Daoy (cell line): Measurements from ENCODE around the gene HP1BP3. TPM values are rescaled to one million over a fixed set of nuclear protein-coding genes. Genes with fewer than 3 reads are reported as not detected.
A peak's percentile ranks its signal among the peaks of the same experiment; 100 is the strongest.

Experiments
- DNase-seq: peaks from one replicate; pipeline ENCODE4 v3.0.0-alpha.2; 2015; ENCODE audit warnings: low read depth
- total RNA-seq: library from RNA; depleted of rRNA; stranded (reverse); fragments of >200 nt; shearing (Covaris generic); gene quantifications from 2 replicates; pipeline ENCODE4 v1.2.3, GENCODE V29; 2014

HP1BP3 gene
- total RNA-seq, 1 experiment from 2014 or later = 143 TPM

GRCh38 chr1:20770314-20771087 lies 16.6 kb downstream of the HP1BP3 start:
- no peak for DNase-seq

- DNase-seq = no peak
Measured at GRCh38 chr1:20767271-20767670, 19.8 kb downstream of the HP1BP3 start.

GRCh38 chr1:20763417-20763816 lies 23.7 kb downstream of the HP1BP3 start:
- no peak for DNase-seq

GRCh38 chr1:20760322-20760721 lies 26.8 kb downstream of the HP1BP3 start:
- DNase-seq = no peak

- DNase-seq = no peak
Measured at GRCh38 chr1:20753589-20753988, 33.5 kb downstream of the HP1BP3 start.

GRCh38 chr1:20751462-20751990 lies 35.6 kb downstream of the HP1BP3 start:
- no peak for DNase-seq

GRCh38 chr1:20742671-20743070 lies 44.4 kb downstream of the HP1BP3 start:
- DNase-seq = no peak

DNA sequence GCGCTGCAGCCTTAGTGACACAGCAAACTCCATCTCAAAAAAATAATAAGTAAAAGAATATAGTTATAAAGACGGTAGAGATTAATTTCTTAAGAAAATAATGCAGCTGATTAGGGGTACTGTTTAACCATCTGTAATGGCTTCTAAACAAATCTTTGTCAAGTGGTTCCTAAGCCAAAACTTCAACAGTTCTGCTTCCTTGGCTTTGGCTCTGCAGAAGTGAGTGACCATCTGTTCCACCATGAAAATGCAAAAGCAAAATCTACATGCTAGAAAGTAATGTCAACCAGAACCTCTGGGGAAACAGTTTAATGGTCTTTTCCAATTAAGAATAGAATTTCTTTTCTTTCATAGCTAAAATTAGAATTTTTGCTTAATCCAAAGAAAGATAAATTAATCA lies 46.3 kb downstream of the HP1BP3 start:
- no peak for DNase-seq

GRCh38 chr1:20739225-20739624 lies 47.9 kb downstream of the HP1BP3 start:
- no peak for DNase-seq

- peak; percentile 3 for DNase-seq
Measured at GRCh38 chr1:20735581-20736111, 51.5 kb downstream of the HP1BP3 start.

DNA sequence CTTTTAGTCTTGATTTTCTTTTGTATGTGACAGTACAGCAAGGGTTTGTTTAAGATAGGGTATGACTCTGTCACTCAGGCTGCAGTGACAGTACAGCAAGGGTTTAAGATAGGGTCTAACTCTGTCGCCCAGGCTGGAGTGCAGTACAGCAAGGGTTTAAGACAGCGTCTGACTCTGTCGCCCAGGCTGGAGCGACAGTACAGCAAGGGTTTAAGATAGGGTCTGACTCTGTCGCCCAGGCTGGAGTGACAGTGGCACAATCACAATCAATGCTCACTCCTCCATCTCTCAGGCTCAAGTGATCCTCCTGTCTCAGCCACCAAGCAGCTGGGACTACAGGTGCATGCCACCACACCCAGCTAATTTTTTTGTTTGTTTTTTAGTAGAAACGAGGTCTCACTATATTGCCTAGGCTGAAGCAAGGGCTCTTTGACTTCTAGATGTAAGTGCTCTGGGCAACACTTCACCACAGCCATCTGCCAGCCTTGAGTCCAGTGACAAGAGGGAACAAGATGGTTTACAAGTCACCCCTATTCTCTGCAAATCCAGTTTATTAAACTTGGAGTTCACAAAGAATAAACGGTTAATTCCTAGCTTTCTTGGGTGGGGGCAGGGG lies 53.6 kb downstream of the HP1BP3 start:
- no peak for DNase-seq

DNA sequence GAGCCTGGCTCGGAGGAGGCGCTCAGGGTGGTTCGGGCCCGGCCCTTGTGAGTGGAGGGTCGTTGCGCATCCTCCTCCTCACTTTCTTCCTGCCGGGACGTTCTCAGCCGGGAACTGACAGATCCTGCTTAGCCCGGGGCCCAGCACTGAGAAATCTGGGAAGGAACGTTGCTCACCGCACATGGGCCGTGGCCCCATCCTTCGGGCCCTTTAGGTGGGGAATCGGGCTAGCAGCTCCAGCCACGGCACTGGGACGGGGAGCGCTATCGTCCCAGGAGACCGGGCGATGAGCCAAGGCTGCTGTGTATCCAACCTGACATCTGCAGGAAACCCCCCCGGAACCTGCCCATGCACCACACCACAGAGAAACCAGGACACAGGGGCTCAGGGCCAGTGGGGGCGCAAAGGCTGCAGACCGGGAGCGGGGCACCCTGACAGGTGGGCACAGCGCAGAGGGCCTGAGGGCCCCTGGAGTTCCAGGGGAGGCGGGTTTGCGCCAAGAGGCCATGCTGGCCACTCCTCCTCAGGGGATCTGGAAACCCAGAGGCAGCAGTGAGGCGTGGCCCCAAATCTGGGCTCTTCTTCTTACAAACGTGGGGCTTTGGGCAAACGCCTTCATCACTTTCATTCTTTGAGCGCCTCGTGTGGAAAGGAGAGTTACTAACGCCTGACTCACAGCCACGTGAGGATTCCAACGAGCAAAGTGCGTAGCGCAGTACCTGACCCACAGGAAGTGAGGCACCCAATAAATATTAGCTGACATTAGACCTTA lies 54.3 kb downstream of the HP1BP3 start, which contains the start of gene SH2D5:
TSS of gene SH2D5 (minus strand) at position 116 of the 772 bp plus-strand sequence. CDS start 4,659 bp downstream, outside the sequence.
- peak; percentile 95 for DNase-seq

DNA sequence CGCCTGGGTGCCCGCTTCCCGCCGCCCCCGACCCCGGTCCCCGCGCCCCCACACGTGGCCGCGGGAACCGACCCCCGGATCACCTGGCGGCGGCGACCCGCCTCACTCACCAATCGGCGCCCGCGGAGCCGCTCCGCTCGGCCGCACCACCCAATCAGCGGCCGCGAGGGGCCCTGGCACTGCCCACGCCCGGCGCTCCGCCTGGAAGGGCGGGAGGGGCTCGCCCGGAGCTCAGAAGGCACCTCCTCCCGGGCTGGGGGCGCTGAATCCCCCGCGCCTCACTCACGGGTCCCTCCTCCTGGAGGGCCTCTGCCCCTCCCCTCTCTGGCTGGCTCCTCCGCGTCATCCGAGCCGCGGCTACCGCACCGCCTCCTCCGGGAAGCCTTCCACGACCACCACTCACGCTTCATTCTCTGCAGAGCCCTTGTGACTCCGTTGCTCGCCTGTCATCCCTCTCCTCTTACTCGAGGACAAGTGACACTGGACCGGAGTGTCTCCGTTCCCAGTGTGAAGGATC lies 55.0 kb downstream of the HP1BP3 start:
- peak; percentile 83 for DNase-seq

GRCh38 chr1:20731057-20731991 lies 55.8 kb downstream of the HP1BP3 start:
- DNase-seq = peak; percentile 20

- peak; percentile 5 for DNase-seq
Measured at GRCh38 chr1:20730690-20731056, 56.4 kb downstream of the HP1BP3 start.

DNA sequence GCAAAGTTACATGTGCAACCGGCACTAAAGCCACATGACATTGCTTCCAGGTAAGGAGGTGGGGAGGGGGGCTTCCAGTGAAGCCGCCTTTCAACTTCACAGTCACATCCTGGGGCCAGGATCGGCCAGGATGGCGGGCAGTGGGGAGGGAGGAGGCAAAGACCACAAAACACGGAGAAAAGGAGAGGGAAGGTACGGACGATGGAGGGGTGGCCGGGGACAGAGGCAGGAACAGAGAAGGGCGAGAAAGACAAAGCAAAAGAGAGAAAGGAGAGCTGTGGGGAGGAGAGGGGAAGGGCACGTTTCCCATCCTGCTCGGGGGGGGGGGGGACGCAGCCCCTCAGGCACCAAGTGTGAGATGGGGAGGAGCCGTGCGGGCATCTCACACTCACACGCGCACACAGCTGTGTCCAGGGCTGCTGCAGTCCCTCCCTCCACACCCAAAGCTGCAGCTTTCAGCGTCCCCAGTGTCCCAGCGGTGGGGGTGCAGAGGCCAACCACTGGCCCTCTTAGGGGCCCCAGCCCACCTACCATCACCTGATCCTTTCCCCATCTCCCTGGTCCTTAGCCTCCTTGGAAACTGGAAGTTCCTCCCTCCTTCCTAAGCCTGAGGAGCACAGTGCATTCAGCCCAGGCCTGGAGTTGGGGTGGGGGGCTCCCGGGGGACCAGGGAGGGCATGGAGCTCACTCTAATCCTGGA lies 57.0 kb downstream of the HP1BP3 start:
- peak; percentile 7 for DNase-seq

DNA sequence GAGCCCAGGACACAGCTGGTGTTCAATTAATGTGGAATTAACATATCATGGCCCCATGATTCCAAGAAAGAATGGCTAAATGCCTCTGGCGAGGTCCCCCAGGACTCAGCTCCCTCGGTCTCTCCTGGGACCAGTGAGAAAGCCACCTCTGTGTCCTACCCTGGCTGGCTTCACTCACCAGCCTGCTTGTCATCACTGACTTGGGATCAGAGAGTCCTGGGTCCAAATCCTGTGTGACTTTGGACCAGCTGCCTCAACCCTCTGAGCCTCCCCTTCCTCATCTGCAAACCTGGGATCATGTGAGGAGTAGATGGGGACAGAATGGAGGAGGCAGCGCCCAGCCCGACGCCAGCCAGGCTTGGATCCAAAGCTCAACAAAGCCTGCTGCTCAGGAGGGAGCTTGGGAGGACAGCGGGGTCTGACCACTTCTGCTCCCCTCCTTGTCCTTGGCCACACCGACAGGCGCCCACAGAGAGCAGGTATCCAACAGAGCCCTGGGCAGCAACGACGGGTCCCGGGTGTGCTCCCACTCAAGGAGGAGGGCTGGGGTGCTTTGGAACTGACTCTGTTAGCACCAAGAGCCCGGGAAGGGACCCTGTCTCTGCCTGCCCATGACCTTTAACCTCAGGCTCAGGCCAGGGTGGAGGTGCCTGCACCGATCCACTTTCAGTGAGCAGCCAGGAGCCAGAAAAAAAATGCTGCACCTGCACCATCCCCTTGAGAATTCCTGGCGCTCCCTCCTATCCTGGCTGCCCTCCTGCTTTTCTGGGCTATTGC lies 57.8 kb downstream of the HP1BP3 start:
- DNase-seq = no peak

- DNase-seq = peak; percentile 3
Measured at GRCh38 chr1:20728371-20729154, 58.5 kb downstream of the HP1BP3 start.
